Type B pancreatic cell (in vitro differentiated cells): ENCODE measurements around the gene YWHAE. TPM values are rescaled to one million over a fixed set of nuclear protein-coding genes. Genes with fewer than 3 reads are reported as not detected.
A peak's percentile ranks its signal among the peaks of the same experiment; 100 is the strongest.
"Not testable (repeated sequence)": the region's sequence is repeated elsewhere in the genome, so short reads cannot be mapped to it uniquely, and the experiment has no call there.

Experiments used
- DNase-seq: peaks from one replicate; pipeline ENCODE4 v3.0.0; 2021; ENCODE audit warnings: mixed read lengths; ENCODE audit not compliant: unreplicated experiment; ENCODE audit errors: extremely low spot score
- H3K27ac Mint-ChIP-seq: 2 replicates; pipeline ENCODE4 v1.8.0; 2021; ENCODE audit warnings: mild to moderate bottlenecking, mixed read lengths
- H3K27me3 Mint-ChIP-seq: 2 replicates; pipeline ENCODE4 v1.8.0; 2021; ENCODE audit warnings: mixed read lengths
- H3K36me3 Mint-ChIP-seq: 2 replicates; pipeline ENCODE4 v1.8.0; 2021; ENCODE audit warnings: mixed read lengths
- H3K4me1 Mint-ChIP-seq: one replicate; pipeline ENCODE4 v1.8.0; 2021; ENCODE audit warnings: mixed read lengths; ENCODE audit not compliant: unreplicated experiment
- H3K4me3 Mint-ChIP-seq: 2 replicates; pipeline ENCODE4 v1.8.0; 2021; ENCODE audit warnings: mild to moderate bottlenecking, mixed read lengths
- H3K9me3 Mint-ChIP-seq: 2 replicates; pipeline ENCODE4 v1.8.0; 2021; ENCODE audit warnings: mixed read lengths
- total RNA-seq: library from RNA; stranded (reverse); gene quantifications from 2 replicates; pipeline ENCODE4 v1.2.1, GENCODE V29; 2021; ENCODE audit warnings: low replicate concordance
- TF ChIP-seq, protein P1 (sequence below): fragments of 200-600 bp; sonication (generic); conservative IDR thresholded peaks from 2 replicates; pipeline ENCODE4 v1.5.0; 2021; ENCODE audit warnings: antibody characterized with exemption, mild to moderate bottlenecking

The YWHAE gene
- total RNA-seq, 1 donor from 2014 or later: 773 TPM

DNA sequence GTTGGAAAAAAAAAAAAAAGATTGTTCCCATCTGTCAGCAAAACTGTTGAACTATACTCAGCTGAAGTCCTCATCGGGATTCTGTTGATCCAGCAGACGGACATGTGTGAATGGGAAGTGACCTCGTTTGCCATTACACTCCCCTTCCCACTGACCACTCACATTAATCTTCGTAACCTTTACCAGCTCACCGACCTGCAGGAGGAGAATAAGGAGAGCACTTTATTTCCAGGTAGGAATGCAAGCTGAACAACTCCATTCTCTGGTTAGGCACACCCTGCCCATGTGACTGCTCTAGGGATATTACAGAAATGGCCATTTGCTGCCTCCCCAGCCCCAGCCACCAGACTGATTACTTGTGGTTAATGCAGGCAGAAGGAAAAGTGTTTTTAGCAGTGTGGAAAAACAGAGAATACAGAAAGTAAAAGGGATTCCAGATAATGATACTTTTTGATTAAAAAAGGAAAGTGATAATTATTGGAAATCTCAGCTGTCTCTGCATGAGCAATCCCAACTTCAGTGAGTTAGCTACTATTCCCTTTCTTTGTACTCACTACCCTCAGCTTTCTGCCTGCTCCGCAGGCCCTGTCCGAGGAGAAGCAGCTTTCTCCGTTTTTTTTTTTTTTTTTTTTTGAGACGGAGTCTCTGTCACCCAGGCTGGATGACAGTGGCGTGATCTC, 23.6 kb upstream of the YWHAE start:
- Mint-ChIP-seq H3K4me1 (peaks cover 8% of the 10 kb centered on the region), H3K27ac (peak overlapping the region; percentile 80), H3K9me3 (no peaks in the 10 kb centered on the region), H3K27me3 (no peaks in the 10 kb centered on the region), H3K4me3 (no peak overlapping the region), H3K36me3 (peaks cover 20% of the 10 kb centered on the region)
- TF ChIP-seq, protein P1, sequence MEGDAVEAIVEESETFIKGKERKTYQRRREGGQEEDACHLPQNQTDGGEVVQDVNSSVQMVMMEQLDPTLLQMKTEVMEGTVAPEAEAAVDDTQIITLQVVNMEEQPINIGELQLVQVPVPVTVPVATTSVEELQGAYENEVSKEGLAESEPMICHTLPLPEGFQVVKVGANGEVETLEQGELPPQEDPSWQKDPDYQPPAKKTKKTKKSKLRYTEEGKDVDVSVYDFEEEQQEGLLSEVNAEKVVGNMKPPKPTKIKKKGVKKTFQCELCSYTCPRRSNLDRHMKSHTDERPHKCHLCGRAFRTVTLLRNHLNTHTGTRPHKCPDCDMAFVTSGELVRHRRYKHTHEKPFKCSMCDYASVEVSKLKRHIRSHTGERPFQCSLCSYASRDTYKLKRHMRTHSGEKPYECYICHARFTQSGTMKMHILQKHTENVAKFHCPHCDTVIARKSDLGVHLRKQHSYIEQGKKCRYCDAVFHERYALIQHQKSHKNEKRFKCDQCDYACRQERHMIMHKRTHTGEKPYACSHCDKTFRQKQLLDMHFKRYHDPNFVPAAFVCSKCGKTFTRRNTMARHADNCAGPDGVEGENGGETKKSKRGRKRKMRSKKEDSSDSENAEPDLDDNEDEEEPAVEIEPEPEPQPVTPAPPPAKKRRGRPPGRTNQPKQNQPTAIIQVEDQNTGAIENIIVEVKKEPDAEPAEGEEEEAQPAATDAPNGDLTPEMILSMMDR: no peak
- no peak for DNase-seq

DNA sequence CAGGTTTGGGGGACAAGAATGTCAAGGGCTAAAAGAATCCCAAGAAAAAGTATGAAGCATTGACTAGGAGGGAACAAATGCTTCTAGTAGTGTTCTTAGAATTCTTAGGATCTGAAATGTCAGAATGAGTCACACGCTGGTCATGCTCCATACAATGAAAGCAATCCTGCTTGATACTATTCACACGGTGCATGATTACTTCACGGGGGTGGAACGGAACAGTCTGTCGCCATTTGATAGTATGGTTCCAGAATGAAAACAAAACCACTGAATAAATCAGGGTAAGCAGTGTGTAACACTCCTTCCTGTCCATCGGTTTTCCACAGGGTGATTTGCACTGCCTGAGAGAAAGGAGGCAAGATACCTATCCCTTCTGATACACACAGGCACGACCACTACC, 22.9 kb upstream of the YWHAE start:
- Mint-ChIP-seq H3K9me3 (no peaks in the 10 kb centered on the region), H3K36me3 (peaks cover 20% of the 10 kb centered on the region), H3K27me3 (no peaks in the 10 kb centered on the region), H3K27ac (peak overlapping the region; percentile 80), H3K4me3 (no peak overlapping the region), H3K4me1 (peaks cover 8% of the 10 kb centered on the region)
- TF ChIP-seq, protein P1: no peak
- DNase-seq: no peak

DNA sequence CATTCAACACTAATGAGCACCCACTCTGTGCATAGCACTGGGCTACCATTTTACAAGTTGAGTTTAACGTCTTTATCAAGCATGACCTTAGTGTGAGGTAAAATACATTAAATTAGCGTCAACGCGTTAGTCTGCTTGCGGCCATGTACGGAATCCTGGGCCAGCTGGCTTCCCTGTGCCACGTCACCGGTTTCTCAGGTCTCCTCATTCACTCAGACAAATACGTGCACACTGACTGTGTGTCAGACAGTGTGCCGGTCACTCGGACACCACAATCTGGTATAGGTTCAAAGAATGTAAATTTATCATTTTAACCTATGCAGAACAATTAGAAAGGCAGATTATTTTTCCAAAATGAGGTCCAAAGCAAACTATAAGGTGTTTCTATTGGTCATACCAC, 21.4 kb upstream of the YWHAE start:
- H3K27me3 Mint-ChIP-seq: no peaks in the 10 kb centered on the region
- H3K4me3 Mint-ChIP-seq: no peak overlapping the region
- H3K9me3 Mint-ChIP-seq: no peaks in the 10 kb centered on the region
- no peak overlapping the region for H3K27ac Mint-ChIP-seq
- TF ChIP-seq, protein P1: no peak
- H3K4me1 Mint-ChIP-seq: peaks cover 8% of the 10 kb centered on the region
- H3K36me3 Mint-ChIP-seq: peaks cover 20% of the 10 kb centered on the region
- no peak for DNase-seq

DNA sequence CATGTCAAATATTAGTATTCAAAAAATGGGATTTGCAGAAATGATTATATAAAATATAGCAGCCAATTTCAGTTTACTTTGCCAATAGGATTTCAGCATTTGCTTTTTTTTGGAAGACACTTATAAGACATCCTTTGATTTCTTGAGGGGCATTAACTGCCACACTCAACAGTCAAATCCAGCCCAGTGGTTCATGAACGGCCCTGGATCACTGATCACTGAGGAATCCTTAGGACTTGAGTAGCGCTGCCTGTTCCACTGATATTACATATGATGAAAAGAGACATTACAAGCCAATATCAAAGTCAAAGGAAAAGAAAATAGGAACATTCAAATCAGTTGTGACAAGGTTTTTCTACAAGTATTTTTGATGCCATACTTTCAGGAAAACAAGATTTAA, 21.0 kb upstream of the YWHAE start:
- Mint-ChIP-seq H3K4me1 (peaks cover 8% of the 10 kb centered on the region), H3K4me3 (no peak overlapping the region), H3K9me3 (no peaks in the 10 kb centered on the region), H3K27me3 (no peaks in the 10 kb centered on the region), H3K36me3 (peaks cover 20% of the 10 kb centered on the region), H3K27ac (no peak overlapping the region)
- TF ChIP-seq, protein P1: no peak
- DNase-seq: no peak

DNA sequence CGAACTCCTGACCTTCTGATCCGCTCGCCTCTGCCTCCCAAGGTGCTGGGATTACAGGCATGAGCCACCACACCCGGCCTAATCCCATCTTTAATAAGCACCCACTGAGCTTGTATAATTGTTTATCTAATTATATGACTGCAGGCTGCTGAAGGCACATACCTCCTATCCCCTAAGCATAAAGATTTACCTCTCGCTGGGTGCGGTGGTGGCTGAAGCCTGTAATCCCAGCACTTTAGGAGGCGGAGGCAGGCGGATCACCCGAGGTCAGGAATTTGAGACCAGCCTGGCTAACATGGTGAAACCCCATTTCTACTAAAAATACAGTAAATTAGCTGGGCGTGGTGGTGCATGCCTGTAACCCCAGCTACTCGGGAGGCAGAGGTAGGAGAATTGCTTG, 20.1 kb upstream of the YWHAE start:
- DNase-seq: no peak
- Mint-ChIP-seq H3K36me3 (peaks cover 15% of the 10 kb centered on the region), H3K27ac (no peak overlapping the region), H3K4me3 (no peak overlapping the region), H3K27me3 (no peaks in the 10 kb centered on the region), H3K4me1 (peaks cover 8% of the 10 kb centered on the region), H3K9me3 (no peaks in the 10 kb centered on the region)
- TF ChIP-seq, protein P1: no peak

DNA sequence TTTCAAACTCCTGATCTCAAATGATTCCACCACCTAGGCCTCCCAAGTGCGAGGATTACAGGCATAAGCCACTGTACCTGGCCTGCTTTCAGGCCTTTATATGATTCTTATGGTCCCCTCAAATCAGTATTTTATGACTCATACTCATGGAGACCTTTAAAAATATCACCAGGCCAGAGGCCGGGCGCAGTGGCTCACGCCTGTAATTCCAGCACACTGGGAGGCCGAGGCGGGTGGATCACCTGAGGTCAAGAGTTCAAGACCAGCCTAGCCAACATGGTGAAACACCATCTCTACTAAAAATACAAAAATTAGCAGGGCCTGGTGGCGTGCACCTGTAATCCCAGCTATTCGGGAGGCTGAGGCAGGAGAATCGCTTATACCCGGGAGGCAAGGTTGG, 18.5 kb upstream of the YWHAE start:
- not testable (repeated sequence) for H3K27ac Mint-ChIP-seq, H3K4me1 Mint-ChIP-seq, H3K36me3 Mint-ChIP-seq, H3K27me3 Mint-ChIP-seq, DNase-seq, H3K9me3 Mint-ChIP-seq, H3K4me3 Mint-ChIP-seq
